NCI-H1930 (cell line): Measurements from ENCODE around the gene FAM13A.

Experiments used
- DNase-seq, 2 experiments: peaks; one replicate each; lab custom pipeline; 2025; lab: John Stamatoyannopoulos, UW

The FAM13A gene

GRCh38 chr4:88775026-88775425 is 282.0 kb downstream of the FAM13A start:
- no peak for DNase-seq

- no peak for DNase-seq
Observed at GRCh38 chr4:88771883-88772450, 285.0 kb downstream of the FAM13A start.

- DNase-seq: no peak
Observed at GRCh38 chr4:88765729-88766128, 291.3 kb downstream of the FAM13A start.

GRCh38 chr4:88763075-88763474 is 293.9 kb downstream of the FAM13A start:
- no peak for DNase-seq

- no peak for DNase-seq
Observed at GRCh38 chr4:88761861-88762523, 295.0 kb downstream of the FAM13A start.

GRCh38 chr4:88761342-88761741 is 295.6 kb downstream of the FAM13A start:
- DNase-seq: no peak

GRCh38 chr4:88759895-88760290 is 297.1 kb downstream of the FAM13A start:
- no peak for DNase-seq

- no peak for DNase-seq
Observed at GRCh38 chr4:88759039-88759894, 297.7 kb downstream of the FAM13A start.

GRCh38 chr4:88758264-88758663 is 298.7 kb downstream of the FAM13A start:
- DNase-seq: no peak

- DNase-seq: no peak
Observed at GRCh38 chr4:88757776-88758175, 299.2 kb downstream of the FAM13A start.

- no peak for DNase-seq
Observed at GRCh38 chr4:88757067-88757466, 299.9 kb downstream of the FAM13A start.

GRCh38 chr4:88756149-88756548 is 300.8 kb downstream of the FAM13A start:
- DNase-seq: no peak

GRCh38 chr4:88755454-88755853 is 301.5 kb downstream of the FAM13A start:
- no peak for DNase-seq

- DNase-seq: no peak
Observed at GRCh38 chr4:88754796-88755195, 302.2 kb downstream of the FAM13A start.

- no peak for DNase-seq
Observed at GRCh38 chr4:88753658-88754571, 303.1 kb downstream of the FAM13A start.

GRCh38 chr4:88752754-88753153 is 304.2 kb downstream of the FAM13A start:
- DNase-seq: no peak

GRCh38 chr4:88752076-88752463 is 304.9 kb downstream of the FAM13A start:
- DNase-seq: no peak

GRCh38 chr4:88751258-88752075 is 305.5 kb downstream of the FAM13A start:
- no peak for DNase-seq

- no peak for DNase-seq
Observed at GRCh38 chr4:88750369-88750768, 306.6 kb downstream of the FAM13A start.

- DNase-seq: no peak
Observed at GRCh38 chr4:88747351-88747750, 309.6 kb downstream of the FAM13A start.

GRCh38 chr4:88746206-88746605 is 310.8 kb downstream of the FAM13A start:
- no peak for DNase-seq
